Thoracic aorta (tissue), 2 donors: ENCODE measurements around the gene DGKI. TPM values are rescaled to one million over a fixed set of nuclear protein-coding genes. Genes with fewer than 3 reads are reported as not detected.

Experiments
- ATAC-seq: fragments of 150-250 bp; one replicate; pipeline ENCODE4 v1.8.0; 2017; ENCODE audit warnings: low read depth; ENCODE audit not compliant: insufficient number of reproducible peaks, low FRiP score
- DNase-seq: peaks from one replicate; pipeline ENCODE4 v3.0.0-alpha.2; 2020; ENCODE audit warnings: low spot score
- H3K27ac ChIP-seq, 2 donors: fragments of 200-600 bp; sonication (generic); 1 replicate in 1 of 2; 2 replicates in 1 of 2; pipeline ENCODE4 v1.5.1; 2016; ENCODE audit warnings: mild to moderate bottlenecking in 2 of 2, moderate library complexity in 2 of 2
- H3K27me3 ChIP-seq: fragments of 200-600 bp; sonication (generic); replicated peaks from 2 replicates; pipeline ENCODE4 v1.6.0; 2016; ENCODE audit warnings: mild to moderate bottlenecking; ENCODE audit not compliant: insufficient read depth
- H3K36me3 ChIP-seq: fragments of 200-600 bp; sonication (generic); one replicate; pipeline ENCODE4 v1.5.1; 2016
- H3K4me1 ChIP-seq, 2 donors: fragments of 200-600 bp; sonication (generic); 1 replicate in 1 of 2; 2 replicates in 1 of 2; pipeline versions ENCODE4 v1.5.1 to v1.6.0; 2016; ENCODE audit warnings: low read depth in 2 of 2, mild to moderate bottlenecking in 1 of 2; ENCODE audit not compliant: control insufficient read depth in 1 of 2
- H3K4me3 ChIP-seq: fragments of 200-600 bp; sonication (generic); 2 replicates; pipeline ENCODE4 v1.5.1; 2016; ENCODE audit warnings: mild to moderate bottlenecking
- H3K9me3 ChIP-seq: fragments of 200-600 bp; sonication (generic); 2 replicates; pipeline ENCODE4 v1.5.1; 2016
- total RNA-seq, 2 donors: library from RNA; depleted of rRNA; stranded (reverse); fragments of >200 nt; gene quantifications; one replicate each; pipeline versions ENCODE4 v1.1.0 to v1.2.3, GENCODE V29; 2016
- TF ChIP-seq, protein P1 (sequence below): fragments of 200-600 bp; sonication (generic); IDR thresholded peaks from one replicate; pipeline ENCODE4 v1.5.1; 2019; ENCODE audit warnings: antibody characterized with exemption

The DGKI gene
- total RNA-seq, 2 donors from 2014 or later: 10.3 to 22.3 TPM

DNA sequence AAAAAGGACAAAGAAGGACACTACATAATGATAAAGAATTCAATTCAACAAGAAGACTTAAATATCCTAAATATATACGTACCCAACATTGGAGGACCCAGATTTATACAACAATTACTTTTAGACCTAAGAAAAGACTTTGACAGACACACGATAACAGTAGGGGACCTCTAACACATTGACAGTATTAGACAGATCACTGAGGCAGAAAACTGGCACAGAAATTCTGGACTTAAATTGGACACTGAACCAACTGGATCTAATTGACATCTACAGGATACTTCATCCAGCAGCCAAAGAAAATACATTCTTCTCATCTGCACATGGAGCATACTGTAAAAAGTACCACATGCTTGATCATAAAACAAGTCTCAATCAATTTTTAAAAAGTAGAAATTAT, 103.8 kb downstream of the DGKI start:
- DNase-seq: no peak
- TF ChIP-seq, protein P1, sequence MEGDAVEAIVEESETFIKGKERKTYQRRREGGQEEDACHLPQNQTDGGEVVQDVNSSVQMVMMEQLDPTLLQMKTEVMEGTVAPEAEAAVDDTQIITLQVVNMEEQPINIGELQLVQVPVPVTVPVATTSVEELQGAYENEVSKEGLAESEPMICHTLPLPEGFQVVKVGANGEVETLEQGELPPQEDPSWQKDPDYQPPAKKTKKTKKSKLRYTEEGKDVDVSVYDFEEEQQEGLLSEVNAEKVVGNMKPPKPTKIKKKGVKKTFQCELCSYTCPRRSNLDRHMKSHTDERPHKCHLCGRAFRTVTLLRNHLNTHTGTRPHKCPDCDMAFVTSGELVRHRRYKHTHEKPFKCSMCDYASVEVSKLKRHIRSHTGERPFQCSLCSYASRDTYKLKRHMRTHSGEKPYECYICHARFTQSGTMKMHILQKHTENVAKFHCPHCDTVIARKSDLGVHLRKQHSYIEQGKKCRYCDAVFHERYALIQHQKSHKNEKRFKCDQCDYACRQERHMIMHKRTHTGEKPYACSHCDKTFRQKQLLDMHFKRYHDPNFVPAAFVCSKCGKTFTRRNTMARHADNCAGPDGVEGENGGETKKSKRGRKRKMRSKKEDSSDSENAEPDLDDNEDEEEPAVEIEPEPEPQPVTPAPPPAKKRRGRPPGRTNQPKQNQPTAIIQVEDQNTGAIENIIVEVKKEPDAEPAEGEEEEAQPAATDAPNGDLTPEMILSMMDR: no peak
- no peak for ATAC-seq
- H3K4me1 ChIP-seq: no peaks in the 10 kb centered on the region
- H3K36me3 ChIP-seq: no peaks in the 10 kb centered on the region
- H3K9me3 ChIP-seq: no peaks in the 10 kb centered on the region
- no peaks in the 10 kb centered on the region for H3K27me3 ChIP-seq
- H3K27ac ChIP-seq: no peak overlapping the region
- no peak overlapping the region for H3K4me3 ChIP-seq

DNA sequence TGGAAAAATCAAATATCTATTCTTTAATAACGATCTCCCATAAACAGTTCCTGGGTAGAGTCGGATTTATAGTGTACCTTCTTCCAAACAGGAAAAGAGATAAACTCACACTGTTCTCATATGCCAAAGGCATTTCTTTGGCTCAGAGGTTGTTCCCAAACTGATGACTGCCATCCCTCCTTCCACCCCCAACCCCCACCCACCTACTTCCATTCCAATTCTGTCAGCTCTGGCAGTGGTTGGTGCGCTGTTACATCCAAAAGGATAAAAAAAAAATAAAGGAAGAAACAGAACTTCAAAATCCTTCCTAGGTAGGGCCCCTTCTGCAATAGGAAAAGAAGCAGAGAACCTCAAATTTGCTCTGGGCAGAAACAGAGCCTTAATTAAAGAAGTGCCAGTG, 104.7 kb downstream of the DGKI start:
- no peaks in the 10 kb centered on the region for H3K27me3 ChIP-seq
- no peaks in the 10 kb centered on the region for H3K4me1 ChIP-seq
- no peak for ATAC-seq
- no peaks in the 10 kb centered on the region for H3K9me3 ChIP-seq
- H3K4me3 ChIP-seq: no peak overlapping the region
- TF ChIP-seq, protein P1: no peak
- H3K27ac ChIP-seq: no peak overlapping the region
- no peaks in the 10 kb centered on the region for H3K36me3 ChIP-seq
- no peak for DNase-seq

GRCh38 chr7:137741443-137741842, 105.3 kb downstream of the DGKI start:
- Histone ChIP-seq H3K4me3 (no peak overlapping the region), H3K27ac (no peak overlapping the region)
- no peak for ATAC-seq

DNA sequence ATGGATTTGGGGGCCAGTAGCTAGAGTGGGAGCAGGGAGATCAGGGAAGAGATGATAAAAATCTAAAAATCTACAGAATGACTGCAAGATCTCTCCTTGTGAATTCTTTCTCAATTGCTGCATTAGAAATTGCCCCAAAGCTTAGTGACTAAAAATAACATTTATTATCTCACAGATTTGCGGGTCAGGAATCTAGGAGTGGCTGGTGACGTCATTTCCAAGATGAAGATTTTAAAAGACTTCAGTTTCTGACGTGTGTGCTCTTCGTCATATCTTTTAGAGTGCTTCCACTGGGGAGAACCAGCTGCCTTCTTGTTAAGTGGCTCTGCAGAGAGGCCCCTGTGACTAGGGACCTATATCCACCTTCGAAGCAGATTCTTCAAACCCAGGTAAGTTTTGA, 112.6 kb downstream of the DGKI start:
- Histone ChIP-seq H3K9me3 (no peaks in the 10 kb centered on the region), H3K27me3 (no peaks in the 10 kb centered on the region), H3K27ac (no peak overlapping the region), H3K36me3 (no peaks in the 10 kb centered on the region), H3K4me1 (peaks cover 0 to 8% of the 10 kb centered on the region in 2 donors), H3K4me3 (no peak overlapping the region)
- ATAC-seq (no peak), DNase-seq (no peak)
- TF ChIP-seq, protein P1: no peak

More at GRCh38 chr7:137741443-137741842, 105.3 kb downstream of the DGKI start:
- no peaks in the 10 kb centered on the region for H3K4me1 ChIP-seq
- H3K36me3 ChIP-seq: no peaks in the 10 kb centered on the region
- DNase-seq: no peak
- no peaks in the 10 kb centered on the region for H3K27me3 ChIP-seq
- H3K9me3 ChIP-seq: no peaks in the 10 kb centered on the region
- TF ChIP-seq, protein P1: no peak

- H3K27me3 ChIP-seq: no peaks in the 10 kb centered on the region
- peaks cover 0 to 8% of the 10 kb centered on the region in 2 donors for H3K4me1 ChIP-seq
- DNase-seq (no peak), ATAC-seq (no peak)
- TF ChIP-seq, protein P1: no peak
- H3K9me3 ChIP-seq: no peaks in the 10 kb centered on the region
- no peak overlapping the region for H3K27ac ChIP-seq
- H3K36me3 ChIP-seq: no peaks in the 10 kb centered on the region
- no peak overlapping the region for H3K4me3 ChIP-seq
These were observed 114.6 kb downstream of the DGKI start for GRCh38 chr7:137732168-137732567.
